Activated naive CD8-positive, alpha-beta T cell (primary cell): ENCODE results near the gene PROK1.

Source experiments
- H3K27ac Mint-ChIP-seq: one replicate; pipeline ENCODE4 v1.8.0; 2021; ENCODE audit warnings: mixed read lengths
- H3K27me3 Mint-ChIP-seq: one replicate; pipeline ENCODE4 v1.8.0; 2021; ENCODE audit warnings: mixed read lengths
- H3K36me3 Mint-ChIP-seq: one replicate; pipeline ENCODE4 v1.8.0; 2021; ENCODE audit warnings: mixed read lengths
- H3K4me1 Mint-ChIP-seq: one replicate; pipeline ENCODE4 v1.8.0; 2021; ENCODE audit warnings: low read depth, mixed read lengths
- H3K4me3 Mint-ChIP-seq: one replicate; pipeline ENCODE4 v1.8.0; 2021; ENCODE audit warnings: mild to moderate bottlenecking, mixed read lengths
- H3K9me3 Mint-ChIP-seq: one replicate; pipeline ENCODE4 v1.8.0; 2021; ENCODE audit warnings: low read depth, mixed read lengths

The PROK1 gene

DNA sequence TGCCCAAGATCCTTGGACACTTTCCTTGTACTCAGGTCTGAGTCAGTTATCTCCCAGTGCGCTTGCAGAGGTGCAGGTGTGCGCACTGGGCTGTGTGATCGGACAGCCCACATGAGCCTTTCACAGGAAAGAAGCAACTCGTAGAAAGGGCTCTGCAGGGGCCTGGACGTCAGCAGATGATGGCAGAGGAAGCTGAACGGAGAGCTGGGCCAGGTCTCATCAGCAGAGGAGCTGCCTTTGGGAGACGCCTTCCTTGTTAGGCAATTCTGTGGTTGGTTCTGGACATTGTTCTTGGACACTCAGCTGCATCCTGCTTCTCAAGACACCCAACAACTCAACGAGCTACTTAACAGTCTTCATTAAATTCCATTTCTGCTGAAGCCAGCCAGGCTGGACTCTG lies 7.5 kb upstream of the PROK1 start:
- Mint-ChIP-seq H3K4me3 (no peak overlapping the region), H3K4me1 (no peaks in the 10 kb centered on the region), H3K27ac (no peak overlapping the region), H3K36me3 (no peaks in the 10 kb centered on the region), H3K9me3 (no peaks in the 10 kb centered on the region), H3K27me3 (no peaks in the 10 kb centered on the region)

DNA sequence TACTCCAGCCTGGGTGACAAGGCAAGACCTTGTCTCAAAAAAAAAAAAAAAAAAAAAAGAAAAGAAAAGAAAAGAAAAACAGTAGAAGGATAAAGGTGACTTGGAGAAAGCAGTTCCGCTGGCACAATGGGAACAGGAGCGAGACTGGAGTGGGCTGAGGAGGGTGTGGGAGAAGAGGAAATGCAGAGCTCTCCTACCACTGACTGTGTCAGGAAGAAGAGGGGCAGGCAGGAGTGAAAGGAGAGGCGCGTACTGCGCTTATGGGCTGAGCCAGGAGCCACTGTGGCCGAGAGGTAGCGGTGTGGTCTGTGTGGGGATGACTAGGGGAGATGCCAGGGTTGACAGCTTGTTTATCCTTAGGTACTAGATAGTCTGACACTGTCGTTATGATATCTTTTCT lies 6.4 kb upstream of the PROK1 start:
- no peaks in the 10 kb centered on the region for H3K27me3 Mint-ChIP-seq

DNA sequence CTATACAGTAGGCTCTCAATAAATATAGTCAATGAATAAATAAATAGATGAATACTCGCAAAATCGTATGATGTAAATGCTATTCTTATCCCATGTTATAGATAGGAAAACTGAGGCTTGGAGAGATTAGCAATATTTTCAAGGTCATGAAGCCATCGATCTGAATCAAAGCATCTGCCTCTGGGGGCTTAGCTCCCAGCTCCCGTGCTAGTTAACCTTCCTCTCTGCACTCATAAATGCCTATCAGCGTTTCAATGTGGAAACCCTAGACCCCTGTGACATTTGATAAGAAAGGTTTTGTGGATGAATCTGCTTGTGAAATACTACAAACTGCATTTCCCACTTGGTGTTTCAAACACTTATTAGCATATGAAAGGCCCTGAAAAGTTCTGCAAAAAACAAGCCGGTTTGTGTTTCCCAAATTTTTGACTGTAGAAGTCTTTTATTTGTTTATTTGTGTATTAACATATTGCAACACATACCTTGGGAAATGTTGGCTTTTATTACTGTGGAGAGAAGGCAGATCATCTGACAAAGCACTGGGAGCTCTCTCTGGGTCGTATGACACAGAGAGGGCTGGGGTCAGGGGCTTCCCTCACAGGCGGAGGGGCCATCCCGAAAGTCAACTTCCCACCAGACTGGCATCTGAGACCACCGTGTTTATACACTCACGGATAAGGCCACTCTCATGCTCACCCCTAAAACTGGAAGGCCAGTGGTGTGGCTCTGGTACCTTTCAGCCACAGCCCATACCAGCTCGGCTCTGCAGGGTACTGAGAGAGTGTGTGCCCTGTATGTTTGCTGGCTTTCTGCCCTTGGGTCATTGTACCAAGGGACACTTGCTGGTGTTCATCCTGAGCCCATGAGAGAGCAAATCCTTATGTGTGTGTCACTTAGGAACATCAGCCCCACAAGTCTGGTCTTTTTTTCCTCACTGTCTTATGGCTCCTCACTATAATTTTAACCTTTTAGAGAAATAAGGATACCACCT lies 993 bp upstream of the PROK1 start:
- H3K36me3 Mint-ChIP-seq = no peaks in the 10 kb centered on the region
- no peaks in the 10 kb centered on the region for H3K9me3 Mint-ChIP-seq
- no peaks in the 10 kb centered on the region for H3K4me1 Mint-ChIP-seq
- no peak overlapping the region for H3K4me3 Mint-ChIP-seq
- H3K27me3 Mint-ChIP-seq = peaks cover 6% of the 10 kb centered on the region
- no peak overlapping the region for H3K27ac Mint-ChIP-seq

More for the DNA sequence above, 6.4 kb upstream of the PROK1 start:
- no peak overlapping the region for H3K4me3 Mint-ChIP-seq
- no peaks in the 10 kb centered on the region for H3K36me3 Mint-ChIP-seq
- no peaks in the 10 kb centered on the region for H3K4me1 Mint-ChIP-seq
- no peak overlapping the region for H3K27ac Mint-ChIP-seq
- no peaks in the 10 kb centered on the region for H3K9me3 Mint-ChIP-seq

DNA sequence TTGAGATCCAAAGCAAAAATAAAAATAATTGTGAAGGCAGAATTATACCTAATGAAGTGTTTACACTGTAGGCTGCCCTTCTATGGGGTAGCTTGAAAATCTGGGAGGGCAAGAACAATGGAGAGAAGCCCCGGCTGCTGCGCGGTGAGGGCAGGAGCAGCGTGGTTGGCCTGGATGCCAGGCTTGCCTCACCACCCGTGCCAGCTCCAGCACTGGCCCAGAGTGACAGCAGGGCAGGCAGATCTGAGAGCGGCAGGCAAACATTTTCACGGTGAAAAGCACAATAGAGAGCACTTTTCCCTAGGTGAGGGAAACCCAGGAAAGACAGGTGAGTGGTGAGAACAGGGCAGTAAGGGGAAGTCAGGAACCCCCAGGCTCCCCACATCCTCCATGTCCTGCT lies 1.4 kb downstream of the PROK1 start:
- Mint-ChIP-seq H3K4me3 (no peak overlapping the region), H3K9me3 (no peaks in the 10 kb centered on the region), H3K27ac (no peak overlapping the region), H3K4me1 (no peaks in the 10 kb centered on the region), H3K36me3 (no peaks in the 10 kb centered on the region), H3K27me3 (peaks cover 6% of the 10 kb centered on the region)

DNA sequence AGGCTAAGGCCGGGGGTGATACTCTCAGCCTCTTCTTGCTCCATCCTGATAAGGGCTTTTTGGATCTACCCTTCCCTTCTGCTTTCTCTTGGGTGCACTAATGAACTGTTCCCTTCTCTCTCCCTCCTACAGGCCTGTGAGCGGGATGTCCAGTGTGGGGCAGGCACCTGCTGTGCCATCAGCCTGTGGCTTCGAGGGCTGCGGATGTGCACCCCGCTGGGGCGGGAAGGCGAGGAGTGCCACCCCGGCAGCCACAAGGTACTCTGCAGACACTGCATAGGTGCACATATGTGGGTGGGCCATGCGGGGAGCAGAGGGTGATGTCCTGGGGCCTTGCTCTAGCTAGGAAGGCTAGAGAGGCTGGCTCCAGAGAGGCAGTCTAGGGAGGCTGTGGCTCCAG lies 2.9 kb downstream of the PROK1 start:
- Mint-ChIP-seq H3K4me3 (no peak overlapping the region), H3K27ac (no peak overlapping the region), H3K4me1 (no peaks in the 10 kb centered on the region)

DNA sequence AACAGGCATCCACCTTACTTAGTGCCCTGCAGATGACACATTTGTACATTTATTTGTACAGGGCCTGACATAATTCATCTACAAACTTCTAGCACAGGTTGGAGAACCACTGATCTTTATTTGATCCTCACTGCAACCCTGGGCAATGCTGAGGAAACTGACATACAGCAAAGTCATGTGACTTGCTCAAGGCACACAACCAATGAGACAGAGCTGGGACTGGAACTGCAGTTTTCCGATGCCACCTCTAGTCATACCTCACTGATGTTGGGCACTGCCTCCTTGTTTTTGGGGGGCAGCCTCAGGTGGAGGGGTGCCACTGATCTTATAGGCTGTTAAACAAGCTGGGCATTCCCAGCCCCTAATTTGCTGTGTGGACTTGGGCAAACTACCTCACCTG lies 3.4 kb downstream of the PROK1 start:
- H3K36me3 Mint-ChIP-seq = no peaks in the 10 kb centered on the region
- H3K27me3 Mint-ChIP-seq = peaks cover 6% of the 10 kb centered on the region
- no peak overlapping the region for H3K4me3 Mint-ChIP-seq
- H3K9me3 Mint-ChIP-seq = no peaks in the 10 kb centered on the region
- H3K27ac Mint-ChIP-seq = no peak overlapping the region
- H3K4me1 Mint-ChIP-seq = no peaks in the 10 kb centered on the region

More for the DNA sequence above, 2.9 kb downstream of the PROK1 start:
- Mint-ChIP-seq H3K36me3 (no peaks in the 10 kb centered on the region), H3K9me3 (no peaks in the 10 kb centered on the region), H3K27me3 (peaks cover 6% of the 10 kb centered on the region)

DNA sequence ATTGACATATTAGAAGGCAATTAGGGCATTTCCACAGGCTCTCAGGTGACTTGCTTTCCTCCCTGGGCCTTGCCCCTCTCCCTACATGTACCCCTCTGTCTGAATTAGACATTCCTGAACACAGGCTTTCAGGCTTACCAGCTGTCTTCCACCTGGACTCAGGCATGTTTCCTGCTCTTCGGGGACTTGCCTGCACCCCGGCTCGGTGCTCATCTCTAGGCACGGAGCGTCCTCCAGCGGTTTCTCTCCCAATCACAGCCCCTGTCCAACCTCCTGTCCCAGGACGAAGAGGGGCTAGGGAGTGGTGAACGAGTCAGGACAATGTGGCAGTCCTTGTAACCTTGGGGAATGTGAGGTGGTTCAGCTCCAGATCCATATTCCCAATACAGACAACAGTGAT lies 4.2 kb downstream of the PROK1 start:
- no peak overlapping the region for H3K4me3 Mint-ChIP-seq
- H3K27ac Mint-ChIP-seq = no peak overlapping the region
- H3K27me3 Mint-ChIP-seq = peaks cover 6% of the 10 kb centered on the region
- no peaks in the 10 kb centered on the region for H3K9me3 Mint-ChIP-seq
- no peaks in the 10 kb centered on the region for H3K4me1 Mint-ChIP-seq
- H3K36me3 Mint-ChIP-seq = no peaks in the 10 kb centered on the region

DNA sequence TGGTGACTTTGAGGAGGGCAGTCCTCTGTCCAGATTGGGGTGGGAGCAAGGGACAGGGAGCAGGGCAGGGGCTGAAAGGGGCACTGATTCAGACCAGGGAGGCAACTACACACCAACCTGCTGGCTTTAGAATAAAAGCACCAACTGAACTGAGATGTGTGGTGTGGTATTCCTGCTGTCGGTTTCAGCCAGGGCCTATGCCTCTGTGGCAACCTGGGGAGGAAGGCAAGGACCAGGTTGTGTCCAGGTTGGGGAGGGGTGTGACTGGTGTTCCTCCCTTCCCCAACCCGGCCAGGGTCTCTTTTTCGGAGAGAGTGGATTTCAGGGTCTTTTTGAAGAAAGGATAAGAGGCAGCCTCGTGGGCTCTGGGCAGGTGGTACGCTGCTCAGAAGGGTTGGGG lies 6.3 kb downstream of the PROK1 start:
- H3K27me3 Mint-ChIP-seq = peaks cover 2% of the 10 kb centered on the region
- no peak overlapping the region for H3K27ac Mint-ChIP-seq
- H3K4me3 Mint-ChIP-seq = no peak overlapping the region
- H3K4me1 Mint-ChIP-seq = no peaks in the 10 kb centered on the region
- no peaks in the 10 kb centered on the region for H3K36me3 Mint-ChIP-seq
- H3K9me3 Mint-ChIP-seq = no peaks in the 10 kb centered on the region

DNA sequence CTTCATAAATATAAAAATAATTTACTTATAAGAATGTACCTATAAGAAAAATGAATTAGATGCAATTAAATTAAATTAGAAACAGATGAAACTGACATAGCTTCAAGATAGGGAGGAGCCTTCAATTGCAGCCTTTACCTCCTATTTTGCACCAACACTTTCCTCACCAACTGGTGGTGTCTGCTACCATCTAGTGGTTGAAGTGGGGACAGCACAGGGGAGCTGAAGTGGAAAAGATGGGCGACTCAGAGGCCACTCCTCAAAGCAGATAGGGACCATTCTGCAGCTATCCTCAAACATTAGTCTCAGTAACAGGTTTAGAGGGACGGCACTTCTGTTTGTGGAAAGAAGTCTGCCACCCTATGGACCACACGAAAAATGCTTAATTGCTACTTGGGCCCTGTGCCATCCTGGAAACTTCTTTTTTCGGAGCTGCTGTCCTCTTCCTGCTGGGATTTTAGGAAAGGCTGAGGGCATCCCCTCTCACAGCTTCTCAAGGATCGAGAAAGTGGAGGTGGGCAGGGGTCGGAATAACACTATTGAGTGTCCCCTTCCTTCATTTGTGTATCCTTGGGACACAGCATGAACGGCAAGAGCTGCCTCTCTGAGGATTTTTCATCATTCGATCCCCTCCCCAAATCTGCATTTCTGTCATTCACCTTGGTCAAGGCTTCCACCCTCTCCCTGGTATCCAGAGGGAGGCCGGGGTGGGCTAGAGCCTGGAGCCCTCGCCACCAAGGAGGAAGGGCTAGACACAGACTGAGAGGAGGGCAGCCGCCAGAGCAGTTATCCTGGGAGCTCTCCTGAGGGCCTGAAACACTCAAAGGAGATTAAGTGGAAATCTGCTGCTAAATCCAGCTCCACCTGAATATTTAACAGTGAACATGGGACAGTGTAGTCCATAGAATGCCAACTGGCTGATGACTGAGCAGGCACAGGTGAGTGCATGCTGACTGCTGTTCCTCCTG lies 9.6 kb downstream of the PROK1 start:
- Mint-ChIP-seq H3K36me3 (no peaks in the 10 kb centered on the region), H3K9me3 (no peaks in the 10 kb centered on the region), H3K27me3 (no peaks in the 10 kb centered on the region), H3K4me1 (no peaks in the 10 kb centered on the region), H3K27ac (no peak overlapping the region), H3K4me3 (no peak overlapping the region)

DNA sequence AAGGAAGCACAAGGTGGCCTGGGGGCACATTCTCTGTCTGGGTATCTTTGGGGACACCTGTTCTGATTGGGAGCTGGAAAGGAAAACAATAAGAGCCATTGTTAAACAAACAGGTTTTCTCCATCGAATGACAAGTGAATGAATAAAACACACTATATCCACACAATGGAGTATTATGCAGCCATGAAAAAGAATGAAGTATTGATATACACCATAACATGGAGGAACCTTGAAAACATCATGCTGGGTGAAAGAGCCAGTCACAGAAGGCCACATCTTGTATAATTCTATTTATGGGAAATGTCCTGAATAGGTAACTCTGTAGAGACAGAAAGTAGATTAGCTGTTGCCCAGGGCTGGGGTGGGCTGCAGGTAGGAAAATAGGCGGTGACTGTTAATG lies 11.1 kb downstream of the PROK1 start:
- no peaks in the 10 kb centered on the region for H3K9me3 Mint-ChIP-seq
- H3K4me1 Mint-ChIP-seq = no peaks in the 10 kb centered on the region
- H3K36me3 Mint-ChIP-seq = no peaks in the 10 kb centered on the region
- H3K27ac Mint-ChIP-seq = no peak overlapping the region
- no peak overlapping the region for H3K4me3 Mint-ChIP-seq
- no peaks in the 10 kb centered on the region for H3K27me3 Mint-ChIP-seq

DNA sequence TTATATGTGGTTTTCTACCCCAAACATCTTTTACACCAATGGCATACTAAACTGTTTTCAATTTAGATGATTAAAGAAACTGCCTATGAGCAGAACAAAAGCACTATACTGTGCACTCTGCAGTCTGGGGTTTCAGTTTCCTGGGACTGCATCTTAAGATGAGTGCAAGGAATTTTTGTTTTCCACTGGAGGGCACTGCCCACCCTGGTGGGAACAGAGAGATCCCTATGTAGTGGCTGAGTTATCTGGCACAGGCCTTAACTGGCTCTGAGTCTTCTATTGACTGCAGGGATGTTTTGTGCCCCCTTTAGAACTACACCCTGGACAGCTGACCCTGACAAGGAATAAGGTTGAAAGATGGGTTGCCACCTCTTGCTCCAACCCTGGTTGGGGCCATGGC lies 12.0 kb downstream of the PROK1 start:
- no peaks in the 10 kb centered on the region for H3K36me3 Mint-ChIP-seq
- no peak overlapping the region for H3K4me3 Mint-ChIP-seq
- no peaks in the 10 kb centered on the region for H3K4me1 Mint-ChIP-seq
- H3K27ac Mint-ChIP-seq = no peak overlapping the region
- H3K9me3 Mint-ChIP-seq = no peaks in the 10 kb centered on the region
- no peaks in the 10 kb centered on the region for H3K27me3 Mint-ChIP-seq

DNA sequence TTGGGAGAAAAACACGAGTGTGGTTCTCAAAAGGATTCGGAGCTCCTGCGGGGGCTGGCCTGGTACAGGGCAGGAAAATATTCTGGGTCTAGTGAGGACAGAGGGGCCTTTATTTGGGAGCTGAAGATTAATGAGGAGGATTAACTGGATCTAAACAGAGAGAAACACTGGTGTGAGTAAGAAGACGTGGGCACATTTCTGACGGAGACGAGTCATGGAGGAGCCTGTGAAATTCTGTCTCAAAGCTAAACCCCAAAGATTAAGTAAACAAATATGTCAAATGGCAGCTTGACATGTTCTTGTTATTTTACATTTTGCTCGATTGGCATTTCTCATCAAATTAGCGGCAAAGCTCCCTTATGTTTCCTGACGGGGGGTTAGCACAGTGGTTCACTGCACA lies 12.8 kb downstream of the PROK1 start:
- Mint-ChIP-seq H3K27ac (no peak overlapping the region), H3K9me3 (no peaks in the 10 kb centered on the region), H3K4me1 (no peaks in the 10 kb centered on the region), H3K4me3 (no peak overlapping the region), H3K27me3 (no peaks in the 10 kb centered on the region), H3K36me3 (no peaks in the 10 kb centered on the region)

DNA sequence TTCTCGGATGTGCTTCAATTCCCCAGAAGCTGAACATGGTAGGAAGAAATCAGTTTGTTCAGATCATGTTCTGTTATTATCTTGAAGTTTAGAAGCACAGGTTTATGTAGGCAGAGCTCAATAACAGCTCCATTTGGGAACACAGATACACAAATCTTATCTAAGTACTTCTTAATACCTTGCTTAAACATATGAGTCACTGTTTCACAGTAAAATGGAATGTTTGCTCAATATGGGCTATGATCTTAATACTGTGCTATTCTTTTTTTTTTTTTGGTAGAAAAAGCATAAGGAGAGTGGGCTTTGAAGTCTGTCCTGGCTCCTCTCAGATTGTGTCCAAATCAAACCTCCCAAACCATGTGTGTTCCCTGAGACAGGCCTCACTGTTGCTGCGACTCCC lies 13.4 kb downstream of the PROK1 start:
- Mint-ChIP-seq H3K36me3 (no peaks in the 10 kb centered on the region), H3K9me3 (no peaks in the 10 kb centered on the region), H3K27ac (no peak overlapping the region), H3K27me3 (no peaks in the 10 kb centered on the region), H3K4me3 (no peak overlapping the region), H3K4me1 (no peaks in the 10 kb centered on the region)

DNA sequence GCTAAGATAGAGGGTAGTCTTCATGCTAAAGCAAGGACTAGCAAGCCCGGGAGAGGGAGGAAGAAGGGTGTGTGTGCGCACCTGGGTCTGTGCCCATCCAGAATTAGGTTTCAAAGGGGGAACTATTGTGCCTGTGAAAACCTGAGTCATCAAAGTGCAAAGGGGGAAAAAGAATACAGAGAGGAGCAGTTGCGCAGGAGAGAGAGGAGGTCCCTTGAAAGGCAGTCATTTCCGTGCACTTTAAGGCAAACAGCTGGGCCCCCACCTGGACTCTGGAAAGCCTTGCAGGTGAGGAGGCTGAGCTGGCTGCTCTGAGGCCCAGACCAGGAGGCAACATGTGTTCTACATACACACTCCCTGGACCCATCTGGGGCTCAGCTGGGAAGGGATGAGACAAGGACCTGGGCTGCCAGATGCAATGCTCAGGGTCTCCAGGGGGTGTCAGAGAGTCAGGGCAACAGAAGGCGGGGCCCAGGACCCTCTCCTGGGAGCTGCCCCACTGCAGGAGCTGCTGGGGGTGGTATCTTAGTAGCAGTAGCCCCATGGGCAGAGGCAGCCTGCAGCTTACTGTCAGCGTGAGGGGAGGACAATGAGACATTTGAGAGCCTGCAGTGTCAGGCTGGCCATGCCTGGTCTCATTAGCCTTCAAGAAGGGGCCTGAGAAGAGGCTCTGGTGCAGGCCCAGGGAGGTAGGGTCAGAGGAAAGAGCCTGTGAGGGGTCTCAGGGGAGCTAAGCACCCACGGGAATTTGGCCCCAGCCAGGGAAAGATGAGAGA lies 14.3 kb downstream of the PROK1 start:
- Mint-ChIP-seq H3K4me1 (no peaks in the 10 kb centered on the region), H3K27me3 (no peaks in the 10 kb centered on the region), H3K36me3 (no peaks in the 10 kb centered on the region), H3K4me3 (no peak overlapping the region), H3K9me3 (no peaks in the 10 kb centered on the region), H3K27ac (no peak overlapping the region)
